GM04504 (cell line): Measurements from ENCODE around the gene HEXD.

Experiments
- DNase-seq: peaks from one replicate; pipeline ENCODE4 v3.0.0-alpha.2; 2012; ENCODE audit warnings: low read depth

HEXD gene

GRCh38 chr17:82490512-82491195 lies 72.5 kb downstream of the HEXD start:
- DNase-seq, result no peak

- DNase-seq, result no peak
Measured at GRCh38 chr17:82491196-82491530, 73.0 kb downstream of the HEXD start.

GRCh38 chr17:82491533-82491932 lies 73.4 kb downstream of the HEXD start:
- DNase-seq, result no peak
